ENCODE measurements around the gene PRKAB1. TPM values are rescaled to one million over a fixed set of nuclear protein-coding genes. Genes with fewer than 3 reads are reported as not detected.
A peak's percentile ranks its signal among the peaks of the same experiment; 100 is the strongest.

PRKAB1 gene
- total RNA-seq, 4 donors from 2014 or later = 50.3 to 119 (median 76.2) TPM

DNA sequence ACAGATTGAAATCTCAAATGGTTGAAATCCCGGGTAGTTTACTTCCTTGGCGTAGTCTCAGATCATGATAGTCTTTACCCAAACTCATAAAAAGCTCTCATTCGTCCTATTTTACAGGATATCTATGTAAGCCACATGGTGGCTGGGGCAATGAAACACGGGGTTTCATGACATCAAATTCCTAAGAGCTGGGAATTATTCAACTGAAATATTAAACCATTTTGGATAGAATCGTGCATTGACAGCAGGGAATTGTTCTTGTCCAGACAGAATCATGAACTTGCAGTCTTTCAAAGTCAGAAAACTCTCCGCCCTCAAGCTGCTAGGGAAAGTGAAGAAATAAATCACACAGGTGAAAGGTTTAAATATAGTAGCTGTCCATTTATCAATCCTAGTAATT lies 33.2 kb upstream of the PRKAB1 start:
- no peaks in the 10 kb centered on the region for H3K27me3 ChIP-seq
- no peaks in the 10 kb centered on the region for H3K9me3 ChIP-seq
- H3K36me3 ChIP-seq = no peaks in the 10 kb centered on the region
- H3K4me3 ChIP-seq = no peak overlapping the region
- no peaks in the 10 kb centered on the region for H3K4me1 ChIP-seq
- no peak for TF ChIP-seq POLR2A (IDR thresholded peaks at IDR 0.05)
- TF ChIP-seq, protein P1, sequence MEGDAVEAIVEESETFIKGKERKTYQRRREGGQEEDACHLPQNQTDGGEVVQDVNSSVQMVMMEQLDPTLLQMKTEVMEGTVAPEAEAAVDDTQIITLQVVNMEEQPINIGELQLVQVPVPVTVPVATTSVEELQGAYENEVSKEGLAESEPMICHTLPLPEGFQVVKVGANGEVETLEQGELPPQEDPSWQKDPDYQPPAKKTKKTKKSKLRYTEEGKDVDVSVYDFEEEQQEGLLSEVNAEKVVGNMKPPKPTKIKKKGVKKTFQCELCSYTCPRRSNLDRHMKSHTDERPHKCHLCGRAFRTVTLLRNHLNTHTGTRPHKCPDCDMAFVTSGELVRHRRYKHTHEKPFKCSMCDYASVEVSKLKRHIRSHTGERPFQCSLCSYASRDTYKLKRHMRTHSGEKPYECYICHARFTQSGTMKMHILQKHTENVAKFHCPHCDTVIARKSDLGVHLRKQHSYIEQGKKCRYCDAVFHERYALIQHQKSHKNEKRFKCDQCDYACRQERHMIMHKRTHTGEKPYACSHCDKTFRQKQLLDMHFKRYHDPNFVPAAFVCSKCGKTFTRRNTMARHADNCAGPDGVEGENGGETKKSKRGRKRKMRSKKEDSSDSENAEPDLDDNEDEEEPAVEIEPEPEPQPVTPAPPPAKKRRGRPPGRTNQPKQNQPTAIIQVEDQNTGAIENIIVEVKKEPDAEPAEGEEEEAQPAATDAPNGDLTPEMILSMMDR (IDR thresholded peaks at IDR 0.05) = no peak
- DNase-seq = no peak
- no peak overlapping the region for H3K27ac ChIP-seq

GRCh38 chr12:119642986-119643385 lies 24.9 kb upstream of the PRKAB1 start:
- Histone ChIP-seq H3K27me3 (no peaks in the 10 kb centered on the region), H3K4me3 (no peak overlapping the region), H3K4me1 (no peaks in the 10 kb centered on the region), H3K9me3 (no peaks in the 10 kb centered on the region), H3K27ac (no peak overlapping the region), H3K36me3 (no peaks in the 10 kb centered on the region)
- TF ChIP-seq, protein P1 (IDR thresholded peaks at IDR 0.05) = no peak
- TF ChIP-seq POLR2A (IDR thresholded peaks at IDR 0.05) = no peak
- DNase-seq = no peak

DNA sequence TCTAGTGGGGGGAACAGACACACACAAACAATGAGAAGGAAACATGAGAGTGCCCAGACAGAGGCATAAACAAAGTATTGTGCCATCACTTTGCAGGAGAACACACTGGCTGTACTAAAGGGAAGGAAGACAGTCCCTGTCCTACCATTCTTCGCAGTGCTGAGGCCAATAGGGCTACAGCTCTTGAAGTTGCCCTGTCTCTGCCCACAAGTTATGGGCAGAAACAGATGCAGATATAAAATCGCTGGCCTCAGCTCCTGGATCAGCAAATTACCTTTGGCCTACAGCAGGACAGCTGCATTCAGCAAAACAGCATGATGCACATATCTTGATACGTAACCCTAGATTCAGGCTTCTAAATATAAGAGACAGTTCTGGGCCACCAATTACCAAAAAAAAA lies 23.0 kb upstream of the PRKAB1 start:
- DNase-seq = no peak
- H3K9me3 ChIP-seq = no peaks in the 10 kb centered on the region
- TF ChIP-seq, protein P1 (IDR thresholded peaks at IDR 0.05) = no peak
- no peak for TF ChIP-seq POLR2A (IDR thresholded peaks at IDR 0.05)
- no peaks in the 10 kb centered on the region for H3K36me3 ChIP-seq
- no peak overlapping the region for H3K27ac ChIP-seq
- no peaks in the 10 kb centered on the region for H3K4me1 ChIP-seq
- no peaks in the 10 kb centered on the region for H3K27me3 ChIP-seq
- H3K4me3 ChIP-seq = no peak overlapping the region

- no peak for DNase-seq
- H3K27me3 ChIP-seq = no peaks in the 10 kb centered on the region
- no peak overlapping the region for H3K27ac ChIP-seq
- H3K9me3 ChIP-seq = no peaks in the 10 kb centered on the region
- no peak for TF ChIP-seq POLR2A (IDR thresholded peaks at IDR 0.05)
- TF ChIP-seq, protein P1 (IDR thresholded peaks at IDR 0.05) = no peak
- H3K4me3 ChIP-seq = no peak overlapping the region
- no peaks in the 10 kb centered on the region for H3K36me3 ChIP-seq
- H3K4me1 ChIP-seq = no peaks in the 10 kb centered on the region
These were observed 22.3 kb upstream of the PRKAB1 start for GRCh38 chr12:119645535-119646059.

DNA sequence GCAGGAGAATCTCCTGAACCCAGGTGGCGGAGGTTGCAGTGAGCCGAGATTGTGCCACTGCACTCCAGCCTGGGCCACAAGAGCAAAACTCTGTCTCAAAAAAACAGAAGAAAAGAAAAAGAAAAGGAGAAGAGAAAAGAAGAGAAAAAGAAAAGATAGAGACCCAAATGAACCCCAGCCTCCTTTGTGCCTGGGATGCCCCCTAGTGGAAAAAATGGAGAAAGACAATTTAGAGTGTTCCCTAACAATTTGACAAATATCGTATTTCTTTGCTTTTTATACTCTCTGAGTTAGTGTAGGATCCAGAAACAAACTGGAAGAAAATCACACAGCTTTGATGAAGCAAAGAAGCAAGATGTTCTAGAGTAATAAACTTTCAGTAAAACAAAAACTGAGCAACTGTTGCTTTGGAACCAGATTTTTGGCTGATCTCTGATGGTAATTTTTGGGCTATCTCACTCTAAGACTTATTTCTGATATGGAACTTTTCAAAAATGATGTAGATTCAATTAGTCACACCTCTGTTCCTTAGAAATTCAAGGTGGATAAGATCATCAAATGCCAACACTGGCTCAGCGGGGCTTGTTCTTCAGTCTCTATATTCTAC lies 18.6 kb upstream of the PRKAB1 start:
- Histone ChIP-seq H3K4me1 (no peaks in the 10 kb centered on the region), H3K27ac (no peak overlapping the region), H3K36me3 (no peaks in the 10 kb centered on the region), H3K4me3 (no peak overlapping the region), H3K27me3 (no peaks in the 10 kb centered on the region), H3K9me3 (peaks cover 0 to 5% (median 0%) of the 10 kb centered on the region in 4 donors)
- TF ChIP-seq, protein P1 (IDR thresholded peaks at IDR 0.05) = peak in 5 of 6 experiments; percentile 39 to 53 (median 48)
- TF ChIP-seq POLR2A (IDR thresholded peaks at IDR 0.05) = no peak
- no peak for DNase-seq

Data from Peyer's patch (tissue), 4 donors.